ENCODE measurements around the gene GNGT2. TPM values are rescaled to one million over a fixed set of nuclear protein-coding genes. Genes with fewer than 3 reads are reported as not detected.

Gene GNGT2
- total RNA-seq, 1 donor from 2014 or later, result not detected

DNA sequence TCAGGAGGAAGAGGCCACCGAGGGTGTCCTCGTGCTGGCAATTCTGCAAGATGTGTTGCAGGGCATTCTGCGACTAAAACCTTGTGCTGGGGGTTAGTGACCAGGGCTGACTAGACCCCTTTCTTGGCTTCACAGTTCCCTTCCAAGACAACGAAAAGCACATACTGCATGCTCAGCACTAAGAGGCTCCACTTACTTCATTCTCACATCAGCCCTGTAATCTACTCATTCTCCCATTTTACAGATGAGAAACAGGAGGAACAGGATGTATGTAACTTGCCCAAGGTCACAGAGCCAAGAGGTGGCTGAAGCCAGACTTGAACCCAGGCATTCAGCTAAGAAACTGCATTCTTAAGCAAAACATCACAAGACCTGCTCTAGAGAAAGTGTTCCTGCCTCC, 25.5 kb upstream of the GNGT2 start:
- TF ChIP-seq, protein P1, sequence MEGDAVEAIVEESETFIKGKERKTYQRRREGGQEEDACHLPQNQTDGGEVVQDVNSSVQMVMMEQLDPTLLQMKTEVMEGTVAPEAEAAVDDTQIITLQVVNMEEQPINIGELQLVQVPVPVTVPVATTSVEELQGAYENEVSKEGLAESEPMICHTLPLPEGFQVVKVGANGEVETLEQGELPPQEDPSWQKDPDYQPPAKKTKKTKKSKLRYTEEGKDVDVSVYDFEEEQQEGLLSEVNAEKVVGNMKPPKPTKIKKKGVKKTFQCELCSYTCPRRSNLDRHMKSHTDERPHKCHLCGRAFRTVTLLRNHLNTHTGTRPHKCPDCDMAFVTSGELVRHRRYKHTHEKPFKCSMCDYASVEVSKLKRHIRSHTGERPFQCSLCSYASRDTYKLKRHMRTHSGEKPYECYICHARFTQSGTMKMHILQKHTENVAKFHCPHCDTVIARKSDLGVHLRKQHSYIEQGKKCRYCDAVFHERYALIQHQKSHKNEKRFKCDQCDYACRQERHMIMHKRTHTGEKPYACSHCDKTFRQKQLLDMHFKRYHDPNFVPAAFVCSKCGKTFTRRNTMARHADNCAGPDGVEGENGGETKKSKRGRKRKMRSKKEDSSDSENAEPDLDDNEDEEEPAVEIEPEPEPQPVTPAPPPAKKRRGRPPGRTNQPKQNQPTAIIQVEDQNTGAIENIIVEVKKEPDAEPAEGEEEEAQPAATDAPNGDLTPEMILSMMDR (IDR thresholded peaks at IDR 0.05), result no peak
- no peak for DNase-seq (ENCODE audit: extremely low spot score, unreplicated experiment)
- H3K27ac Mint-ChIP-seq (ENCODE audit: unreplicated experiment), result no peak overlapping the region
- H3K27me3 Mint-ChIP-seq (ENCODE audit: unreplicated experiment), result peaks cover 18% of the 10 kb centered on the region
- peaks cover 3% of the 10 kb centered on the region for H3K4me1 Mint-ChIP-seq (ENCODE audit: unreplicated experiment)
- no peak overlapping the region for H3K4me3 Mint-ChIP-seq (ENCODE audit: unreplicated experiment)
- no peaks in the 10 kb centered on the region for H3K36me3 Mint-ChIP-seq (ENCODE audit: unreplicated experiment)
- H3K9me3 Mint-ChIP-seq (ENCODE audit: unreplicated experiment), result no peaks in the 10 kb centered on the region

DNA sequence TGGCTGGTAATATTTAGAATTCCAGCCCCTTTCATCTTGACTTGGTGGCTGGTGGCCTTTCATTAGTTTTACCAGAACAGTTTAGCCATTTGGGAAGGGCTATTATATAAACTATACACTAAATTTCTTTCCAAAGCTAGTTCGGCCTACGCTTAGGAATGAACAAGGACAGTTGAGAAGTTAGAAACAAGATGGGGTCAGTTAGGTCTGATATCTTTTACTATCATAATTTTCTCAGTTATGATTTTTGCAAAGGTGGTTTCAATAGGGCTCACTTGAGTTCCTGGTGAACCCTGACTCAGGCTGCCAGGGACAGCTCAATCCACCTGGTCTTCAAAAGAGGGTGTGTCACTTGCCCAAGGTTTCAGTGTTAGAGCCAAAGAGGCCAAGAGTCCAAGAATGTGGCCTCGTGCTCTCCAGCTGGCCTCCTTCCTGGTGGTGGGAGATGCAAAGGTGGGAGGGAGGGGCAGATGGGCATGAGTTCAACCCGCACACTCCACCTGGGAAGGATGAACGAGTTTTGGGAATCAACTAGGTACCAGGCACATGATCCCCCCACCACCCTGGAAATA, 24.2 kb upstream of the GNGT2 start:
- no peak overlapping the region for H3K4me3 Mint-ChIP-seq (ENCODE audit: unreplicated experiment)
- H3K36me3 Mint-ChIP-seq (ENCODE audit: unreplicated experiment), result no peaks in the 10 kb centered on the region
- no peak overlapping the region for H3K27ac Mint-ChIP-seq (ENCODE audit: unreplicated experiment)
- peaks cover 19% of the 10 kb centered on the region for H3K27me3 Mint-ChIP-seq (ENCODE audit: unreplicated experiment)
- H3K4me1 Mint-ChIP-seq (ENCODE audit: unreplicated experiment), result peaks cover 5% of the 10 kb centered on the region
- TF ChIP-seq, protein P1 (IDR thresholded peaks at IDR 0.05), result no peak
- DNase-seq (ENCODE audit: extremely low spot score, unreplicated experiment), result no peak
- H3K9me3 Mint-ChIP-seq (ENCODE audit: unreplicated experiment), result no peaks in the 10 kb centered on the region

DNA sequence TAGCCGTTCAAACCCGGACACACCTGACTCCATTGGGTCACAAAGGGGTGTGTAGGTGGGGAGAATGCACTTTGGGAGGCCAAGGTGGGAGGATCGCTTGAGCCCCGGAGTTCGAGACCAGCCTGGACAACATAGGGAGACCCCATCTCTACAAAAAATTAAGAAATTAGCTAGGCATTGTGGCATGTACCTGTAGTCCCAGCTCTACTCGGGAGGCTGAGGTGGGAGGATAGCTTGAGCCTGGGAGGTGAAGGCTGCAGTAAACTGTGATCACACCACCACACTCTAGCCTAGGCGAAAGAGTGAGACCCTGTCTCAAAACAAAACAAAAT, 21.2 kb upstream of the GNGT2 start:
- Mint-ChIP-seq H3K9me3 (ENCODE audit: unreplicated experiment) (no peaks in the 10 kb centered on the region), H3K27ac (ENCODE audit: unreplicated experiment) (no peak overlapping the region), H3K27me3 (ENCODE audit: unreplicated experiment) (peaks cover 37% of the 10 kb centered on the region), H3K36me3 (ENCODE audit: unreplicated experiment) (no peaks in the 10 kb centered on the region), H3K4me1 (ENCODE audit: unreplicated experiment) (peaks cover 7% of the 10 kb centered on the region), H3K4me3 (ENCODE audit: unreplicated experiment) (peak overlapping the region; percentile 71)
- no peak for DNase-seq (ENCODE audit: extremely low spot score, unreplicated experiment)
- TF ChIP-seq, protein P1 (IDR thresholded peaks at IDR 0.05), result no peak

DNA sequence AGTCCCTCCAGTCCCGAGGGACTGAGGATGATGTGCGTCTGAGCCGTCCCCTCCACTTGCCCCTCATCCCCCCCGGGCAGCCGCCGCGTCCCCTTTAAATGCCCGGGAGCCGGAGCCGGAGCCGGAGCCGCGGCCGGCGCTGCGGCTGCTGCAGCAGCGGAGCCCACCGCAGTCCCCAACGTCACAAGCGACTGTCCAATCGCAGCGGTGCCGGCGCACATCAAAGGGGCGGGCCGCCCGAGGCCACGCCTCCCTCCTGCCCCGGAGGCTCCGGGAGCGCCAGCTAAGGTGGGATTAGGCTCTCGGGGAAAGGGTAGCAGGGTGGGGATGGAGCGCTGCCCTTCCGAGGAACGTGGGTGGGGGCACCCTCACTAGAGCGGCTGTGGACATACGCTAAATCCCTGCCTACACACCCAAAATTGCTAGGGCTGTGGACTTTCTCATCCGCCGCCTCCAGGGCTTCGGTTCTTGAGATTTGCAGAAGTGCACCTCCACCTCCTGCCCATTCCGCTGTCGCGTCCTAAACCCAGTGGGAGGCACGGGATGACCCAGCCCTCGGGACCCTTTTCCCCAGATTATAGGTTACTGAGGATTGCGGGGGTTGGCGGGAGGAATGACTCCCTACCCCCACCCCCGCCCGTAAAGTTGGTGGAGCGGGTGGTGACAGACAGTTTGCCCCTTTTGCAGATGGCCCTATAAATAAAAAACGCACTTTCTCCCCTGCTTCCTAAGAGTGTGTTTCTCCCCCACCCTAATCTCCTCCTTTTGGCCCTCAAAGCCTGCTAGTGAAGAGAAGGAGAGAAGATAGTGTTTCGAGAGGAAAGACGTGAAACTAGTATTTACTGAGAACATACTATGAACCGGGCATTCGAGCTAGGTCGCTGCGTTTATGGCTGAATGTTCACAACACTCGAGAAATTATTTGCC, 20.5 kb upstream of the GNGT2 start, which contains the start of gene PHOSPHO1:
PHOSPHO1 (minus strand) TSS at position 152 of the 927 bp plus-strand sequence. CDS start 4,096 bp downstream, outside the sequence.
- Mint-ChIP-seq H3K27ac (ENCODE audit: unreplicated experiment) (no peak within 1 kb of the TSS), H3K4me3 (ENCODE audit: unreplicated experiment) (peak within 1 kb of the TSS; percentile 71), H3K36me3 (ENCODE audit: unreplicated experiment) (no peaks in the 10 kb centered on the region), H3K9me3 (ENCODE audit: unreplicated experiment) (no peaks in the 10 kb centered on the region), H3K4me1 (ENCODE audit: unreplicated experiment) (peaks cover 7% of the 10 kb centered on the region), H3K27me3 (ENCODE audit: unreplicated experiment) (peaks cover 37% of the 10 kb centered on the region)
- TF ChIP-seq, protein P1 (IDR thresholded peaks at IDR 0.05), result no peak
- DNase-seq (ENCODE audit: extremely low spot score, unreplicated experiment), result peak; percentile 93

Measured in osteocyte (in vitro differentiated cells).